OCI-LY3 (cell line): Measurements from ENCODE around the gene ACP7.

Experiments
- CTCF ChIP-seq: fragments of 200-600, 300-600 bp; sonication (generic); IDR thresholded peaks from 2 replicates; pipeline ENCODE4 v1.5.1; 2014; ENCODE audit warnings: antibody characterized with exemption, low read length, low read depth
- EZH2phosphoT487 ChIP-seq: fragments of 200-600 bp; shearing (Covaris generic); IDR thresholded peaks from 2 replicates; pipeline ENCODE4 v1.6.1; 2018; ENCODE audit warnings: antibody characterized with exemption, mixed run types, low read depth

- TF ChIP-seq CTCF (no peak), EZH2phosphoT487 (no peak)
Observed at GRCh38 chr19:39054091-39054470, 30.1 kb upstream of the ACP7 start.
